Posterior vena cava (tissue), 2 donors: ENCODE measurements around the gene KCNIP4. TPM values are rescaled to one million over a fixed set of nuclear protein-coding genes. Genes with fewer than 3 reads are reported as not detected.

Experiments used
- DNase-seq: peaks from one replicate; pipeline ENCODE4 v3.0.0-alpha.2; 2020; ENCODE audit warnings: low spot score
- intact Hi-C, 2 donors: fragments of 100-400 bp; cut with DNase I; formaldehyde crosslinking; loops; one replicate each; pipeline versions ENCODE4 v1.14.1 to v1.14.2; 2022 to 2023
- total RNA-seq, 2 donors: library from RNA; stranded (reverse); fragmentation: NEBNext Ultra II Directional; extraction: Animal tissue kit (Norgen Biotek cat#: 25700); gene quantifications; one replicate each; pipeline ENCODE4 v1.2.1, GENCODE V29; 2021
- donor health status: DM: yes; HTN: yes; CAD: no.
- donor health status: DM: yes; HTN: yes; CAD: no.

KCNIP4 gene
- total RNA-seq, 2 donors from 2014 or later: 0.60 TPM; not detected in 1

DNA sequence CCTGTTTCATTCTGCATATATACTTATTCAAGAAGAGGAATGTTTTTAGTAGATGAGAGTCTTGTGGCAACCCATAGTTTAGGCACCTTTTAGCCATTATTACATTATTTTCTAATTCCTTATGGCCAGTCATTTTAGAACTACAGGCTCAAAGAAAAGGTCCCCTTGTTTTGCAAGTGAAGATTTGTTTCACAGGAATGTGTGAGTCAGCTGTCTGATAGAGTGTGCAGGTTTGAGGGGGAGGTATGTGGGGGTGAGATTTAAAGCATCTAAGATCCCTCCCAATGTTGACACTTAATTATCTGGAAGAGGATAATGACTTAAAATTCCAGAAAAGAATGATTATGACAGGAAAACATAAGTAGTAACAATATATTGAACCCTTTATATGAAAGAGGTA, 495.6 kb downstream of the KCNIP4 start:
- DNase-seq: no peak
- intact Hi-C loops: no loop called here

DNA sequence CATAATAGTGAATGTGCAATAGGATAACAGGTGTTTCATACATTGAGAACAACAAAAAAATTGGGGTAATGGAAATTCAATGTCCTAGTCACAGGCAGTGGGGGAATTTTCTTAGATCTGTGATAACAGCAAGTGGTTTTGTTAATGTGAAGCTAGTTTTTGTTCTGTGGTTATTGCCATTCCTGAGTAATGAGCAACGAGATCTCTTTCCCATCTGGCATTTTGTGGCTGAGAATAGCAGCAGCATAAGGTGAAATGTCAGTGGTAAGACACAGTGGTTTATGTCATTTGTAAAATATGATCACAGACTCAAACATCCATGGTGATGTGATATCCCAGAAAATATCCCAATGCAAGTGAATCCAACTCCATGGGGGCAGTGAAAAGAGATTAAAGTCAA, 497.5 kb downstream of the KCNIP4 start:
- no peak for DNase-seq
- intact Hi-C loops: no loop called here

DNA sequence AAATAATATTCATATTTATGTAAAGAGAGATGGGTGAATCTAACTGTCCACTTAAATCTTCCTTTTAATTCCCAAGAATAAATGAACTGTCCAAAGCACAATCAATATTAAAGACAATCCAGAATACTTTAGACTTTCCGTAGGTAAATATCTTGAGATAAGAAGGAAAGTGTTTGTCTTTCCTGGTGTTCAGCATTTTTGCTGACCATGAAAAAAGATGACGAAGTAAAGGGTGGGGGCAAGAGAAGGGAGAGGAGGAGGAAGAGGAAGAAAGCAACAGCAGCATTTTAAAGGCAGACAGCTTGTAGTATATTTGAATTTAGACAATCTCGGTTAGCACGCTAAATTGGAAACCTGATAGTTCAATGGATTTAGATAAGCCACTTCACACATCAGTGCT, 498.2 kb downstream of the KCNIP4 start:
- intact Hi-C loops: no loop called here
- DNase-seq: no peak

DNA sequence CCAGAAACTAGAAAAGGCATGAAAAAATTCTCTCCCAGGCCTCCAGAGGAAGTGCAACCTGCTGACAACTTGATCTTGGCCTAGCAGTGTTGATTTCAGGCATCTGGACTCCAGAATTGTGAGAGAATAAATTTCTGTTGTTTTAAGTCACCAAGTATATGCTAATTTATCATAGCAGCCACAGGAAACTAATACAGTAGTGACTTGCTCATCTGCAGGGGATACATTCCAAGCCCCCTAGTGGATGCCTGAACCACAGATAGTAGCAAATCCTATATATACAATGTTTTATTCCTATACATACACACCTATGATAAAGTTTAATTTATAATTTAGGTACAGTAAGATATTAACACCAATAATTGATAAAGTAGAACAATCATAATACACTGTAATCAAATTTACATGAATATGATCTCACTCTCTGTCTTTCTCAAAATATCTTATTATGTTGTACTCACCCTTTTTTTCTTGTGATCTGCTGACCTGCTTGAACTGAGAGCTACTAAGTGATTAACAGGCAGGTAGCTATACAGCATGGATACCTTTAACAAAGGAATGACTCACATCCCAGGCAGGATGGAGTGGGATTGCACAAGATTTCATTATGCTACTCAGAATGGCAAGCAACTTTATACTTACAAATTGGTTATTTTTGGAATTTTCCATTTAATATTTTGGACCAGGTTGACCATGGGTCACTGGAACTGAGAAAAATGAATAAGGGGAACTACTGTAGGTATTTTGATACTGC, 501.1 kb downstream of the KCNIP4 start:
- intact Hi-C loops: no loop called here
- DNase-seq: no peak

DNA sequence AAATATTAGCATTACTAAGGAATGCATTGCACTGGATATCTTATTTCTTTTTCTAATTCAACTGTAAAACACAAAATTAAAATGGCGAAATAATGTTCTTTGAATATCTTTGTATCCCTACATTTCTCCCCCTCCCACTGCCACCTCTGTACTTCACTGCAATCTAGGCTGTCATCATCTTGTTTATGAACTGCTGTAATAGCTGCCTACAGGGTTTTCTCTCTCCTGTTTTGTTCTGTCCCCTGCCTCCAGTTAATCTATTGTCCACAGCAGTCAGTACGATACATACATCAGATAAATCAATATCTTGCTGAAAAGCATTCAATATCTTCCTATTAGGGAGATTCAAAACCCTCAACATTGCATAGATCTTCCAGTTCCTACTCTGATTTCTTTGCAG, 528.4 kb downstream of the KCNIP4 start:
- intact Hi-C loops: no loop called here
- no peak for DNase-seq

DNA sequence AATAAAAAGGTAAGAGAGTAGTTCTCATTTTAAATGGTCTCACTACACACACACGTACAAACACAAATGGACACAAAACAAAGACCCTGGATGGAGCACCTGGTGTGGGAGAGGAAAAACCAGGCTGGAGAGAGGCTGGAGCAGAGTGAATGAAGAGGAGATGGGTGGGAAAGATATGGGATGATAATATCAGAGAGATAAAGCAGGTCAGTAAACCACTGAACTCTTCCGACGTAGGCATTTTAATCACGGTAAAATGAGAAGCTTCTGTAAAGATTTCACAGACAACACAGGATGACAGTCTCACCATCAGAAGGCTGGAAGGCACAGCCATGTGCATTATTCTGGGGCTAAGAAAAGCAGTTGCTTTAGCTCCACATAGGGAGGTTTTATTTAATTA, 532.8 kb downstream of the KCNIP4 start:
- intact Hi-C loops: no loop called here
- no peak for DNase-seq

DNA sequence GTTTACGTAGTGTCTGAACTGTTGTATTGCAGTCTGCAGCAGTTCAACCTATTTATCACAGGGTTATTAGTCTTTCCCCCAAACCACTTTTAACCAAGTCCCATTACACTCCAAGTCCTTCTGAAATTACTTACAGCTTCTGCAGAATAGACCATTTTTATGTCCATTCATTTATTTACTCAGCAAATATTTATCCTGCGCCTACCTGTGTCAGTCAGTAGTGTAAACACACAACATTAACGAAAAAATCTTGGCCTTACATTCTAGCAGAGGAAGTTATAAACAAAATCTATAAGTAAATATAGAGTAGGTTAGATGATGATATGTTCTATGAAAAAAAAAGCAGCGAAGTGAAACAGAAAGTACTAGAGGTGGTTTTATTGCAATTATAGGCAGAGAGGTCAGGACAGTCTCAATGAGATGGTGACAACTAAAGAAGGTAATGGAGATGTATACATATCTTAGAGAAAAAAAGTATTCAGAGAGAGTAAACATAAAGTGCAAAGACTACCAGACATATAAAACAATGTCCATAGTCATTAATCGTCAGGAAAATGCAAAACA, 534.7 kb downstream of the KCNIP4 start:
- no peak for DNase-seq
- intact Hi-C loops: no loop called here

DNA sequence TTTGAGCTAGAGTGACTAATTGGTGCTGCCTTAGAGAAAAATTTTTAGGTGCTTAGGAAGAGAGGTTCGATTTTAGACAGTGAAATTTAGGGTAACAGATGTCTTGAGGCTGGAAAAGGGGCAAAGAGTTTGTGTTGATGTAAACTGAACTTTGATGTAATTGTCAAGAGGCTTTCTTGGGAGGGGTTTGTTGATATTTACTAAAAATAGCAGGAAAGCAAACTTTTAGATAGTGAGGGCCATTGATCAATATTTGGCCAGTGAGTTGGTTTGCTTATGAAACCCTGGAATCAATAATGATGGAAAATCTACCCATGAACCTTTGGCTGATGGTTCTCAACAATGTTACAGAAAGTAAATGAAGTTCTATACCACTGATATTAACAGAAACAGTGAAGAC, 537.5 kb downstream of the KCNIP4 start:
- no peak for DNase-seq
- intact Hi-C loops: no loop called here

DNA sequence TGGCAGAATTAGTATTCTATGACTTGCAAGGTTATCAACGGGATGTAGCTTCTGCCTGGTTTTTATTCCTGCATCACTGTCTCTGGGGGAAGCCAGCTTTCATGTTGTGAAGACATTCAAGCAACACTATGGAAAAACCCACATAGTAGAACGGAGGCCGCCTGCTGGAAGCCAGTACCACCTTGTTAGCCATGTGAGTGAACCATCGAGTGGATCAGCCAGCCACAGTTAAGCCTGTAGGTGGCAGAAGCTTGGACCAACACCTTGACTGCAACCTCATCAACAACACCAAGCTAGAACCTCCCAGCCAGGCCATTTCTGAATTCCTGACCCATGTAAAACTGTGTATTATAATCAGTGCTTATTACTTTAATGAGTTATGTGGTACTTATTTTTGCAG, 538.2 kb downstream of the KCNIP4 start:
- no peak for DNase-seq

DNA sequence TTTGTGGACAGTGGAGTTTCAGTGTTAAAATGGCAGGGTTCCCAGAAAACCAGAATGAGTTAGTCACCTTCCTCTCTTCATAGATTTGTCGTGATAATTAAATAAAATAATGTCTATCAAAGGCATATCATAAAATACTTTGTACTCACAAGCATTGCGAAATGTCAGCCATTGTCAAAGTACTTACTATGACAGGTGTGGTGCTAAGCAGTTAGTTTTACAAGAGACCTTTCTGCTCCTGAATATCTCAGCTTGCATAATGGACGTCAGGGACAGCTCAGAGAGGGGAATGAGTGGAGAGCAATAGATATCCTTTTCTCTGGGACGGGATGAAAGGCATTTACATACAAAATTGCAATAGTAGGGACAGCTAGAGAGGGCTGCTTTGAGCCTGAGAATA, 560.9 kb downstream of the KCNIP4 start:
- DNase-seq: no peak
- intact Hi-C loops: no loop called here

More for the DNA sequence above, 538.2 kb downstream of the KCNIP4 start:
- intact Hi-C loops: no loop called here

DNA sequence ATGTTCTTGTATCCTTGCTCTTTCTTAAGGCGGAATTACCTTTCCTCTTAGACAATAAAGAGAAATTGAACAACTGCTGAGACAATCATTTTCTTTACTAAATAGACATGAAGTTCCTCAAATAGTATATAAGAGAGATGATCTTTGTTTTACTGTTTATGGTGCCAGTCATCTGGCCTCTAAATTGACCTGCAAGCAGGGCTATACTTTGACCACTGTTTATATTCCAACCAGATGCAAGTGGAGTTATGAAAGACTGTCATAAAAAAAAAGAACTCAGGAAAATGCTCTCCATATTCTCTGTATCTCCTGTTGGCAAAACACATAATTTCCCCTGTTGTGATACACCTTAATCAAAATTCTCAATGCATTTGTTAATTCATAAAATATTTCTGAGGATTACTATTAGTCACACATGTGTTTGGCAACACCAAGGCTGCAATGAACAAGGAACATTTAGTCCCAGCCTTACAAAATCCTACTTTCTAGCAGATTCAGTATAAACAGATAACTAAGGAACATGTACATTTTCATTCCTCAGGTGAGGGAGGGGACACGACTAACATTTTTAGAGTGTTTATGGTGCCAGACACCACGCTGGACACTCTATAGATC, 562.3 kb downstream of the KCNIP4 start:
- intact Hi-C loops: no loop called here
- DNase-seq: no peak

DNA sequence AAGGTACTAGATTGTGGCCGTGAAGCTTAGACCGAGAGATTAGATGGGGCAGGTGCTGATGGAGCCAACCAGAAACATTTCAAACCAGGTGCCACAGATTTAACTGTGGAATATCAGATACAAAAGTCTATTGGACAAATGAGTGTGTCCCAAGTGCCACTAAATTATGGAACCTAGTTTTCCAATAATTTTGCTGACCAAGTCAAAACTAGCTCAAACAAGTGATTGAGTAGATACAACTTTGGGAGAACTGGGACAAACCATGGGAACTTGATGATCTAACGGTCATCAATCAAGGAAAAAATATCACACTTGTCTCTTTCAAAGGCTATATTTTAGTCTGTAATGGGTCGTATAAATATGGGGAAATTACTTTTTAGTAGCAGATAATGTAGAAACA, 562.9 kb downstream of the KCNIP4 start:
- intact Hi-C loops: no loop called here
- DNase-seq: no peak

DNA sequence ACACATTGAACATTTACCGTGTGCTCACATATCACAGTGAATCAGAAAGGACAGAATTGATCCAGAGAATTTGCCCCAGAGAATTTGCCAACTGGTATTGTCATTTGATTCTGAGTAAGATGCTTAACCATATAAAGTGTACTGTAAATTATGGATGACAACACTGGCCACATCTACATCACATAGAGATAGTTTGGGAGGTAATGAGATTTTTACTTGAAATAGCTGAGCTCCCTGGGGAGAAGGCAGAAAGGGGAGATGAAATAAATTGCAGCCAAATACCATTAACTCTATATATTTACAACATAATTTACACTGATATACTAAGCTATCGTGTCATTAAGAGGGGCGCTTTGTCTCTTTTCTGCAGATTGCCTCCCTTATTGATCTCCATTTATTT, 564.0 kb downstream of the KCNIP4 start:
- intact Hi-C loops: no loop called here
- DNase-seq: no peak

DNA sequence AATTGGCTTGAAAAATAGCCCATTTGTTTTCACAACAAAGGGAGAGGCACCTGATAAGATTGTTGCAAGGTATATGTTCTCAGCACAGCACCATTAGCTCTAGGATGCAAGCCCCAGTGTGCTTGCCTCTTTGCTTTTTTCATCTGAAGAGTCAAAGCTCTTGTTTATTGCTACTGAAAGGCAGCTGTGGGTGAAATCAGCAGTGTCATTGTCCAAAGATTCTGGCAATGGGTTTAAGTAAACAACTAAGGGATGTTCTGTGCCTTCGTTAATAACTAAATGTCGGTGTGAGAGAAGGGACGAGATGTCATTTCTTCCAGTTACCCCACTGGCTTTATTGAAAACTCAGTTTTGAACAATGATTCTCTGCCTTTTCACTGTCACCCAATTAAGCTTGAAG, 567.7 kb downstream of the KCNIP4 start:
- no peak for DNase-seq
- intact Hi-C loops: no loop called here

DNA sequence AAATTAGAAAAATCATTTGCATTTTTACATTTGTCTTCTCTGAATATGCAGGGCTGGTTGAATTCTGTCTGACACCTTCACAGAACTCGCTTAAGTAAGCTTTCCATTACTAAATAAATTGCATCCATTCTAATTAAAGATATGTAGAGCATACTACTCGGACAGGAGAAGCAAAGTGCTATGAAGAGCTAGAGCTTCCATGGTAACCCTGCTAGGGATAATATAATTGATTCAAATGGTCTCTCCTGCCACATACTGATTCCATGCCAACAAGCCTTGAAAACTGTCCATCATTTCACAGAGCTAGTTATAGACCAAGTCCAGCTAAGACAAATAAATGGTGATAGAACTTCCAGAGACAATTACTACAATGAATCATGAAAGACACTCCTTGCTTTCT, 571.5 kb downstream of the KCNIP4 start:
- intact Hi-C loops: no loop called here
- DNase-seq: no peak

DNA sequence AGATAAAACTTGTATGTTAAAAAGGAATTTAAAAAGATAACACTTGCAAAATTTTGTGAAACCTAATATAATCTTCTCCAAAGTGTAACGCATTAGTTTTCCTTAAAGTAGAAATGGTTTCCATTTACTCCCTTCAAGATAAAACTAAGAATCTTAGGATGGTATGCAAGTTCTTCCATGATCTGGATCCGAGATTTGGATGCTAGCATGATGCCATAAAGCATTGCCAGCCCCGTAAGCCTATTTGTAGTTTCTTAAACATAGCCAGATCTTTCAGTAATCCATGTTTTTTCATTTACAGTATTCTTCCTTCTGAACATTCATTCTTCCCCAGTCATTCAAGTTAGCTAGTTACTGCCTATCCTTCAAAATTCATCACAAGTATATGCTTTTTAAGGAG, 572.4 kb downstream of the KCNIP4 start:
- intact Hi-C loops: no loop called here
- no peak for DNase-seq

DNA sequence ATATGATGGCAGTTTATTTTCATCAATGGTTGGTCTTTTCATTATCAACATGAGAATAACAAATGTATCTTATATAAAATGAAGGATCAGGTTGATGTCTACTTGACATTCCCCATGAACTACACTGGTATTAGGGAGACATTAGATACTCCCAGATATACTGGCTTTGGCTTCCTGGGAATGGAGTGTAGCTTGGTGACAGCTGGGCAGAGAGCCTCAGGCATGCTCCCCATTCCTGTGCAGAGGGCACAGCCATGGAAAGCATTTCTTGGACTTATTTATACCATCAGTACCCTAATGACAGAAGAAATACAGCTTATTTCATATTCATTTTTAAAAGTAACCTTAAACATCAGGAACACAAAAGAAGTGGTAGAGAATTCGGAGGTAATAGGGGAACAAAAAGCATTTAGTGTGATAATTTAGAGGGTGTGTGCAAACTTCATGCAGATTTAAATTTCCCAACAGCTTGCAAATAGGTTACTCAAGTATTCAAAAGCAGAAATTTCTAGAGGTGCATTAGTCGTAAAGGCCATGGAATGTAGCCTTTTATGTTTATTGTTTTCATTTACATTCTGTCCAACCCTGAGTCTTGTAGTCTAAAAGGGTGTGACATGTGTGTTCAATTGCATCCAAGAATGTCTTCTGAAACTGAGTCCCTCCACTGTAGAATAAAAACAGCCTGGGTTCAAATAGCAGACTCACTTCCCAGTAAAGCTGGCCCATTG, 573.8 kb downstream of the KCNIP4 start:
- intact Hi-C loops: no loop called here
- no peak for DNase-seq

DNA sequence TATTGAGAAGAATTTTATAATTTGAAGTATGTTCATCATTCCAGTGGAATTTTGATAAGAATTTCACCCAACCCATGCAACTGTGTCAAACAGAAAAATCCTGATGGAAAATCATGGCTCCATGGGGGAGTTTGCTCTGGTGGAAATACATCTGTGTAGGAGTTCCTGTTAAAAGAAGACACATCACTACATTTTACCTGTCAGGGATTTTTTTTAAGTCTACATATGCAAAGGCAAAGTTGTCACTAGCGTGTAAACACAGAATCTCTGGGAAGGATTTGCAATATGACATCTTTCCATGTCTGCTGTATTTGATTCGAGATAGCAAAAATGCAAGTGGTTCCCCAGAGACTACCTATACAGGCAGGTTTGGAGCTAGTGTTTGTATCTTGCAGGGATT, 581.0 kb downstream of the KCNIP4 start:
- intact Hi-C loops: no loop called here
- no peak for DNase-seq

DNA sequence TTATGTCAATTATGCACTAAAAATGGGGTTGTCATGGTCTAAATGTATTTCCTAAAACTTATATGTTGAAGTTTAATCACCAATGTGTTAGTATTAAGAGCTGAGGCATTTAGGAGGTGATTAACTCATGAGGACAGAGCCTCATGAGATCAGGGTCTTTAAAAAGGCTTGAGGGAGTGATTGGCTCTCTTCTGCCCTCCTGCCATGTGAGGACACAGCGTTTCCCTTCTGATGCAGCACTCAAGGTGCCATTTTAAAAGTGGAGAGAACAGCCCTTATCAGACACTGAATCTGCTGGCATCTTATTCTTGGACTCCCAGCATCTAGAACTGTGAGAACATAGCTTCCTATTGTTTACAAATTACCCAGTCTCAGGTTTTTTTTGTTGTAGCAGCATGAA, 581.7 kb downstream of the KCNIP4 start:
- intact Hi-C loops: no loop called here
- DNase-seq: no peak

DNA sequence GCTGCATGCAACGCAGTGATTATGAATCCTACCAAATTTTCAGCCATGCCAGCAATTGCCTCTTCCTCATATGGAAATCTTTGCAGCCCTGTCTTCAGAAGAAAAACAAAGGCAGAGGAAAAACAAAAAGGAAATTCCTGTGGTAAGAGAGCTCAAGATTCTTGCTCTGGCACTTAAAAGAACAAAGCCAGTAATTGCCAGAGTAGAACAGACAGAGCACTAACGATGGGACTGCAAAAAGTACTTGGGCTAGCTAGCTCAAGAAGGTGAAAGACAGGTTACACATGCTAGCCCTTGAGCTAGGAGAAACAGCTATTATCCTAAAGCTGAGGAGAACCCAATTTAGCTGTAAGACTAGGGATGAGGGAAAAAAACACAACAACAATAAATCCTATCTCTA, 582.3 kb downstream of the KCNIP4 start:
- intact Hi-C loops: no loop called here

More for the DNA sequence above, 582.3 kb downstream of the KCNIP4 start:
- DNase-seq: no peak
